ENCODE results near the gene PSMB2.

GRCh38 chr1:35631396-35631795 lies 9.9 kb downstream of the PSMB2 start:
- TF ChIP-seq EZH2 (IDR thresholded peaks at IDR 0.05; ENCODE audit: low read depth, low read length, severe bottlenecking): no peak
- TF ChIP-seq, protein P1, sequence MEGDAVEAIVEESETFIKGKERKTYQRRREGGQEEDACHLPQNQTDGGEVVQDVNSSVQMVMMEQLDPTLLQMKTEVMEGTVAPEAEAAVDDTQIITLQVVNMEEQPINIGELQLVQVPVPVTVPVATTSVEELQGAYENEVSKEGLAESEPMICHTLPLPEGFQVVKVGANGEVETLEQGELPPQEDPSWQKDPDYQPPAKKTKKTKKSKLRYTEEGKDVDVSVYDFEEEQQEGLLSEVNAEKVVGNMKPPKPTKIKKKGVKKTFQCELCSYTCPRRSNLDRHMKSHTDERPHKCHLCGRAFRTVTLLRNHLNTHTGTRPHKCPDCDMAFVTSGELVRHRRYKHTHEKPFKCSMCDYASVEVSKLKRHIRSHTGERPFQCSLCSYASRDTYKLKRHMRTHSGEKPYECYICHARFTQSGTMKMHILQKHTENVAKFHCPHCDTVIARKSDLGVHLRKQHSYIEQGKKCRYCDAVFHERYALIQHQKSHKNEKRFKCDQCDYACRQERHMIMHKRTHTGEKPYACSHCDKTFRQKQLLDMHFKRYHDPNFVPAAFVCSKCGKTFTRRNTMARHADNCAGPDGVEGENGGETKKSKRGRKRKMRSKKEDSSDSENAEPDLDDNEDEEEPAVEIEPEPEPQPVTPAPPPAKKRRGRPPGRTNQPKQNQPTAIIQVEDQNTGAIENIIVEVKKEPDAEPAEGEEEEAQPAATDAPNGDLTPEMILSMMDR (IDR thresholded peaks at IDR 0.05; ENCODE audit: control extremely low read depth in 1 of 3, insufficient read depth in 1 of 3, low read depth in 1 of 3, low read length in 3 of 3): no peak
- TF ChIP-seq TAF1 (IDR thresholded peaks at IDR 0.05; ENCODE audit: low read depth, low read length): no peak
- TF ChIP-seq TCF12 (IDR thresholded peaks at IDR 0.05; ENCODE audit: low read depth, low read length): no peak

Data from H1 (cell line).